ENCODE measurements around the gene MROH2B.
"Not testable (repeated sequence)": the region's sequence is repeated elsewhere in the genome, so short reads cannot be mapped to it uniquely, and the experiment has no call there.

MROH2B gene

DNA sequence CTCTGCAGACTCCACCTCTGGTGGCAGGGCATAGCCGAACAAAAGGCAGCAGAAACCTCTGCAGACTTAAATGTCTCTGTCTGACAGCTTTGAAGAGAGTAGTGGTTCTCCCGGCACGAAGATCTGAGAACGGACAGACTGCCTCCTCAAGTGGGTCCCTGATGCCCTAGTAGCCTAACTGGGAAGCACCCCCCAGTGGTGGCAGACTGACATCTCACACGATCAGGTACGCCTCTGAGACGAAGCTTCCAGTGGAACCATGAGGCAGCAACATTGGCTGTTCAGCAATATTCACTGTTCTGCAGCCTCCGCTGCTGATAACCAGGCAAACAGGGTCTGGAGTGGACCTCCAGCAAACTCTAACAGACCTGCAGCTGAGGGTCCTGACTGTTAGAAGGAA lies 48.5 kb downstream of the MROH2B start:
- not testable (repeated sequence) for DNase-seq (ENCODE audit: low read depth in 3 of 3)

DNA sequence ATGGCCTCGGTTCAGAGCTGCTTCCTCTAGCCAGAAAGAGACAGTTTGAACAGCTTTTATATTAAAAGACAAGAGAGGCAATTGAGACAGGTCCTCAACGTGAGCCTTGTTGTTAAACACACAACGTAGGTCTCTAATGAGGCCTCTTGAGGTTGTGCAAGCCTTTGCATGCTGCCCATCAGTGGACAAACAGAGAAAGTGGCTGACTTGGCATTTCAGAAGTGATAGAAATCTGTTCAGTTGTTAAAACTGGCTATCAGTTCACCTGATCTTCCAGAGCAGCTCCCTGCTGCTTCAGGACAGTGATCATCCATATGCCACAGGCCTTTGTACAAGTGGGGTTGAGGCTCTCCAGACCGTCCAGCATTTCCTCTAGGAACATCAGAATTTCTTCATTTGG lies 58.8 kb downstream of the MROH2B start:
- DNase-seq (ENCODE audit: low read depth in 3 of 3) = no peak

DNA sequence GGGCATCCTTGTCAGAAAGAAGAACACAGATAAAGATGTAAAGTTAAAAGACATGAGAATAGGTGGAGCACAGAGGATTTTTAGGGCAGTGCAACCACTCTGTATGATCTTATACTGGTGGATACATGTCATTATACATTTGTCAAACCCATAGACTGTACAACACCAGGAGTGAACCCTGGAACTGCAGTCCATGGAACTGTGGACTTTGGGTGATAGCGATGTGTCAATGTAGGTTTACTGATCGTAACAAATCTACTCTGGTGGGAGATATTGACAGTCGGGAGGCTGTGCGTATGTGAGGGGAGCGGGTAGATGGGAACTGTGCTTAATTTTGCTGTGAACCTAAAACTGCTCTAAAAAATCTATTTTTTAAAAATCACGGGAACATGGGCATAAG lies 60.6 kb downstream of the MROH2B start:
- no peak for DNase-seq (ENCODE audit: low read depth in 3 of 3)

DNA sequence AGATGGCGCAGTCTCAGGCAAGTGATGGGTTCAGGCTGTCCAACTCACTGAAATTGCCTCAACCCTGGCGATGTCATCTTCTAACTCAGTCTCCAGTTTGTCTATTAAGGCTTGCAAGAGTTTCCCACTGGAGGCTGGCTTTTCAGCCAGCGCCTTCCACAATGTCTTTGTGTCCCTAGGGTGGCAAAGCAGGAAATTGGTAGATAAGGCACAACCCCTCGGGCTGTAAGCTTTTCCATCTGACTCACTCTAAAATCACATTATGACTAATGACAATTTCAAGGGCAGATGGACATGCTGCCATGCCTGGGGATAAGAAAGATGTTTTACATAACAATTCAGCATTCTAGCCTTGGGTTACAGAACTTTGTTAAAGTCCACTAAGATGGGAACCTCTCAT lies 61.9 kb downstream of the MROH2B start:
- no peak for DNase-seq (ENCODE audit: low read depth in 3 of 3)

DNA sequence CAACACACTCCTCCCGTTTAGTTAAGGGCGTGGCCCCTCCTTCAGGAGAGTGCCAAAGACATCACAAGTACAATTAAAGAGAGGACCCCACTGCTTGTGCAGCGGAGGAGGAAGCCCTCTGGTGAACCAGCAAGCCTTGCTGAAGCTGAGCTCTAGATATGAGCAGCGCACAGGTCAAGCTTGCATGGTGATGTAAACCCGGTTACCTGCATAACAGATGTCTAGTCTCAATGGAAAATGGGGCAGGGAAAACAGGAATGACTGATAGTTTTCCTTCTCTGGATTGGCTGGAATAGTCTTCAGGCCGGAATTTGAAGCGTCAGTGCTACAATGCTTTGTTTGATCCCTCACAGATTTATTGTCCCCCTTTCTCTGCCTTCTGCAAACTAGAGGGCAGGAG lies 66.2 kb downstream of the MROH2B start:
- no peak for DNase-seq (ENCODE audit: low read depth in 3 of 3)

DNA sequence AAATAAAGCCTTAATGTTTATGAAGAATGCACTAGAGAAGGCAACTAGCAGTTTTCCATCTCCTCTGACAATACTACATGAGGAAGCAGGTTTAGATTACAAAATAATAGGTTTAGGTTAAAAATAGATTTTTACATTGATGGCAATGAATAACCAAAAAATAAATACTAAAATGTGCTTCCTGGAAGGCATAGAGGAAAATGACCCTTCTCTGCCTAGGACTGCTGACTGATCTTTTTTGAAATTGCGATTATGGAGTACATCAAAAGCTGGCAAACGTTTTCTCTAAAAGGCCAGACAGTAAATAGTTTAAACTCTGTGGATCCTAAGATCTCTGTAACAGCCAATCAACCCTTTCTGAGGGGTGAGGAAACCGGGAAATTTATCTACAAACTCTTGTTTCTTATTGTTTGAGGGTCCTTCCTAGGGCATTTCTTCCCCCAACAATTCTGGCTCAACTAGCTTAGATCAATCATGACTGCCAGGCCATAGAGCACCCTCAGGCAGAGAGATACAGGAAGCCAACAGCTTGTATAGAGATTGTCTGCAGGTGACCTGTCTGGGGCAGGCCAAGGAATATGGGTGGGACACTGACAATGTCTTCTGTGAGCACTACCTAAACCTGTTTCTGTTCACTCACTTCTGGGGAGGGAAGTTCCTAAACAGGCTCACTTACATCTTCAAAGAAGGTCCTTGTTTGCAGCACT lies 67.3 kb downstream of the MROH2B start:
- no peak for DNase-seq (ENCODE audit: low read depth in 3 of 3)

DNA sequence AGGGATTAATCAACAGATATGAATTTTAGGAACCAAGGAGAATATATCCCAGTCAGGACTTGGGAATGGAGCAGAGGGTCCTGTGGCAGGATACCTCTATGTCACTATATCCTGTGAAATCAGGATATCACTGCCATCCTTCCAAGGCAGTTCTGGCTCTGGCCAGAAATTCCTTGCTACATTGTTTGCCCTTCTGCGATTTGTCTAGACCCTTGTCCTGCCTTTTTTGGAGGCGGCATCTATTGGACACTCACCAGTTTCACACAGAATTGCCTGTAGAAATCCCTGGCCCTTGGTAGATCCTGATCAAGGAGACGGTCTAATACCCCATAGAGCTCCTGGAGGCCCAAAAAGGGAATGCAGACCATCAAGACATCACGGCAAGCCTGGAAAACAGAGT lies 71.2 kb downstream of the MROH2B start:
- DNase-seq (ENCODE audit: low read depth in 3 of 3) = no peak

DNA sequence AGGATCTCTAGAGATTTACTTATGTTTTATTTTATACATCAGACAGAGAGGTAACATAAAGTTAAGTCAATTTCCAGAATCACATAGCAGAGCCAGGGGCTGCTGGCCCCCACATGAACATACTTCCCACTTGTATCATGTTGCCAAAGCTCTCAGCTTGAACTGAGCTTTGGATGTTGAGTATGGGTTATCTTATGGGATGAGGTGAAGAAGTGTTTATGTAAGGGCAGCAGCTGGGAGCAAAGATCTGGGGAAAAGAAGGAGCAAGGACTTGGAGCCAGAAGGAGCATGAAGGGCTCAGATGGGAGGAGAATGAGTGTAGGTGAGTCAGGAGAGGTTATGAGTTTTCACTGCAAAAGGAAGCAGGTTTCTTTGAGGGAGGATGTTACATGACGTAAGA lies 72.0 kb downstream of the MROH2B start:
- no peak for DNase-seq (ENCODE audit: low read depth in 3 of 3)

DNA sequence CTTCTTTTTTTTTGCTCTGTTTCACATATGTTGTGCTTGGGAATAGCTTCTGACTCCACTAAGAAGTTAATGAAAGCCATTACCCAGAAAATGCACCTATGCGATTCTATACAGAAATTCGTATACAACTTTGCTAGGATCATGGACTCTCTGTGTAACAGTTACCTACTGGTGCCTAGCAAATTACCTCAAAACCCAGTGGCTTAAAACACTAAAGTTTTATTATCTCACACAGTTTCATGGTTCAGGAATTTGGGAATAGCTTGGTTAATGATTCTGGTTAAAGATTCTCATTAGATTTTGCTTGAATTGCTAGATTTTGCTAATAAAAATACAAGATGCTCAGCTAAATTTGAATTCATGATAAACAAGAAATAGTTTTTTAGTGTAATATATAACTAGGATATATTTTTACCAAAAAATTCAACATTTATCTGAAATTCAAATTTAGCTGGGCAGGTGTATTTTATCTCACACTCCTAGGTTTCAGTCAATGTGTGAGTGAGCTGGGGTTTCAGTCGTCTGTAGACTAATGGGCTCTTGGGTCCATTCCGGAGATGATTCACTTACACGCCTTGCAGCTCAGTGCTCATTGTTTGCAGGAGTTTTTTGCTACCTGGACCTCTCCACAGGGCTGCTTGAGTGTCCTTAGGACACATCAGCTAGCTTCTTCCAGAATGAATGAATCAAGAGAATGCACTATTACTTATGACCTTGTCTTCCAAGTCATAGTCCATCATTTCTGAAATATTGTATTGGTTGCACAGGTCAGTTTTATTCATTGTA lies 75.1 kb downstream of the MROH2B start:
- no peak for DNase-seq (ENCODE audit: low read depth in 3 of 3)

DNA sequence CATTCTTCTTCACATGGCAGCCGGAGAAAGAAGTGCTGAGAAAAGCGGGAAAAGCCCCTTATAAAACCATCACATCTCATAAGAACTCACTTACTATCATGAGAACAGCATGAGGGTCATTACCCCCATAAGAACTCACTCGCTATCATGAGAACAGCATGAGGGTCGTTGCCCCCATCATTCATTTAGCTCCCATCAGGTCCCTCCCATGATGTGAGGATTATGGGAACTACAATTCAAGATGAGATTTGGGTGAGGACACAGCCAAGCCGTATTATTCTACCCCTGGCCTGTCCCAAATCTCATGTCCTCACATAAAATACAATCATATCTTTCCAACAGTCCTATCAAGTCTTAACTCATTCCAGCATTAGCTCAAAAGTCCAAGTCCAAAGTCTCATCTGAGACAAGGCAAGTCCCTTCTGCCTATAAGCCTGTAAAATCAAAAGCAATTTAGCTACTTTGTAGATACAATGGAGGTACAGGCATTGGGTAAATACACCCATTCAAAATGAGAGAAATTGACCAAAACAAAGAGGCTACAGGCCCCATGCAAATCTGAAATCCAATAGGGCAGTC lies 79.1 kb downstream of the MROH2B start:
- no peak for DNase-seq (ENCODE audit: low read depth in 3 of 3)

DNA sequence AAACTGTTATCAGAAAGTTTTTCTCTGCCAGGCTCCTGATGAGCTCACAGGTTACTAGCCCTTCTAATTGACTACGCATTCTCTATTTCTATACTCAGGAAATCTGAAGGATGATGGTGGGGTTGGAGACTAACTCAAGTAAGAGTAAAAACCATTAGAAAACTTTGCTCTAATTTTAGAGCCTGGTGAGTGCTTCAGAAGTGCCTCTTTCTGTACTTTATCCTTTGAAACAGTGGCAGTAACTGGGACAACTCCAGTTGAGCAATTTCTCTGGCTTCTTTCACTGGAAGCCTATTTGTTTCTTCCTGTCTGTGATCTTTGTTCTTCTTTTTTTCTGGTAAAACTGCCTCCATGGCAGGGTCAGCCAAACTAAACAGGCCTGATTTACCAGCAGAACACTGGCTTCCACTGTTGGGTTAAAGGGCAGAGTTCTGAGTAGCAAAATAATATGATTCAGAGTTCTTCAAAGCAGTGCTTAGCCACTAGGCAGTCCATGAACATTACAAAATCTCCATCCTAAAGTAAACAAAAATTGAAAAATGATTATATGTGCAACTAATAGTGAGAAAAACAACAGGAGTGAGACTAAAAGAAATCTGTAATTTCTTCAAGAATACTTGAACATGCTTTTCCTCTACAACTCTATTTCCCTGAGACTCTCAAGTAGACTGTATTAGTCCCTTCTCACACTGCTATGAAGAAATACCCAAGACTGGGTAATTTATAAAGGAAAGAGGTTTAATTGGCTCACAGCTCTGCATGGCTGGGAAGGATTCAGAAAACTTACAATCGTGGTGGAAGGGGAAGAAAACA lies 79.8 kb downstream of the MROH2B start:
- no peak for DNase-seq (ENCODE audit: low read depth in 3 of 3)

DNA sequence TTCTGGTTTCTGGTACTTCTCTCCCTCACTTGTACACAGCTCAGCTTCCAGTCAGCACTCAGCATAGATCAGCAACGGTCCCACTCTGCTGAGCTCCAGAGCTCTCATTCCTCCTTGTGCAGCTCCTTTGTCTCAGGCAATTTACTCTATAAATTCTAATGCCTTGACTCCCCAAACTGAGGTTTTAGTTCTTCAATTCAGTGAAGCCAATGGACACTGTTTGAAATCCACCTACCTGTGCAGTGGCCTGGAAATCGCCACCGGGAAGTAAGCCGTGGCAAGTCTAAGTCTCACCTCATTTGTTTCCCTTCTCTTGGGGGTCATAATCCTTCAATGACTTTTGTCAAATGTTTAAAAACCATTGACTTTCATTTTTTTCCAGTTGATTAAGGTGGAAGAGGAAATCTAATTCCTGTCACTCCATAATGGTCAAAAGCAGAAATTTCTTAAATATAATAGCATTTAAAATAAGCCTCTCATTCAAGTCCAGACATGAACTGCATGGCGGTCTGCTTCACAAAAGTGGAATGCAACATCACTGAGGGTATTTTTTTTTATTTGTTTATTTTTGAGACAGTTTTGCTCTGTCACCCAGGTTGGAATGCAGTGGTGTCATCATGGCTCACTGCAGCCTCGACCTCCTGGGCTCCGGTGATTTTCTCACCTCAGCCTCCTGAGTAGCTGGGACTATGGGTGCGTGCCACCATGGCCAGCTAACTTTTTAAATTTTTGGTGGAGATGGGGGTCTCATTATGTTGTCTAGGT lies 82.2 kb downstream of the MROH2B start:
- DNase-seq (ENCODE audit: low read depth in 3 of 3) = no peak

DNA sequence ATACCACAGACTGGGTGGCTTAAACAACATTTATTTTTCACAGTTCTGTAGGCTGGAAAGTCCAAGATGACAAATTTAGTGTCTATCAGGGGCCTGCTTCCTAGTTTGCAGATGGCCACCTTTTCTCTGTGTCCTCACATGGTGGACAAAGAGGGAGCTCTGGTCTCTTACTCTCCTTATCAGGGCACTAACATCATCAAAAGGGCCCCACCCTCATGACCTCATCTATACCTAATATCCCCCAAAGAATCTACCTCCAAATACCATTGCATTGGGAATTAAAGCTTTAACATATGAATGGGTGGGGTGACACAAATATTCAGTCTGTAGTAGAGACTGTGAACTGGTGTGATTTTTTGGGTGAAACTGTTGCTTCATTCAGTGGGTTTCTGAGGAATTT lies 83.8 kb downstream of the MROH2B start:
- DNase-seq (ENCODE audit: low read depth in 3 of 3) = no peak

DNA sequence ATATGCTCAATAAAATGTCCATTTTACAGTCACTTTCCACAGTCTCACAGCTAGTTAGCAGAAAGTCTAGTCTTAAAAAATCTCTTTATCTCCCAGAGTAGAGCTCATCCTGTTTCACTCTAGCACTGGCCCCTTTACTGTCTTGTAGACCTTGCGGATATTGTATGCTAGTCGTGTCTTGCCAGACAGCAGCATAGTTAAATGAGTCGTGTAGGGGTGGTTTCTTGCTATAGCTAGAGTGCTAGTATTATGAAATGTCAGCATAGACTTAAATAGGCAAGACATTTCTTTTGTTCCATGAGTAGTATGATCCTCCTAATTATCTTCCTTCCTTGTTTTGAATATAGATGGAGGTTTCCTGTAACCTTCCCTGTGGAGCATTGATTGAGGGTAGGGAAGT lies 84.5 kb downstream of the MROH2B start:
- no peak for DNase-seq (ENCODE audit: low read depth in 3 of 3)

DNA sequence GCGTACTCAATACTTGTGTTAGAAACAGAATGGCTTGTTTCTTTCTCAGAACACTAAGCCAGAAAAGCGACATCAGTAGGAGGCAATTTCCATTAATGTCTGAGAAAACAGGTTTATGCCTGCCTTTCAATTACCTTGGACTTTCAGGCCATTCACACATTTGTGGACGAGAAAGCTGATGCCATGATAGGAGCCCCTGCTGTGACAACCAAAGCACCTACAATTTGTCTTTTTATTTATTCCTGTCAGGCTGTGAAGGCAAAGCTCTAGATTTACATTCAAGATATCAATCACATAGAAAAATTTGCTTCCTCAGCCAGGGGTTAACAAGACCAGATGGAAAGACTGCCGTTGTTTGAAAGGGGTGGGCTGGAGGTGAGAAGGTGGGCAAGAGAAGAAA lies 85.6 kb downstream of the MROH2B start:
- no peak for DNase-seq (ENCODE audit: low read depth in 3 of 3)

DNA sequence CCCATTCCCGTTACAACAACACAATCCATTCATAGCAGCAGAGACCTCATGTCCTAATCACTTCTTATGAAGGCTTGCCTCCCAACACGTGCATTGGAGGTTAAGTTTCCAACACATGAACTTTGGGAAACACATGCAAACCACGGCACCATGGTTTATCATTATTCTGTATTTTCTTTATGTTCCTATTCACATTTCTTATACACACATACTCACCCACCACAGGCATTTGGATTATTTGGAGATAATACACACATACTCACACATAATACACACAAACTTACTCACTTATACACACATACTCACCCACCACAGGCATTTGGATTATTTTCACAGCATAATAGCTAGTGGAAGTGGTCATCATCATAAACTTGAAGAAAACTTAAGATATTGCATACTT lies 86.3 kb downstream of the MROH2B start:
- no peak for DNase-seq (ENCODE audit: low read depth in 3 of 3)

DNA sequence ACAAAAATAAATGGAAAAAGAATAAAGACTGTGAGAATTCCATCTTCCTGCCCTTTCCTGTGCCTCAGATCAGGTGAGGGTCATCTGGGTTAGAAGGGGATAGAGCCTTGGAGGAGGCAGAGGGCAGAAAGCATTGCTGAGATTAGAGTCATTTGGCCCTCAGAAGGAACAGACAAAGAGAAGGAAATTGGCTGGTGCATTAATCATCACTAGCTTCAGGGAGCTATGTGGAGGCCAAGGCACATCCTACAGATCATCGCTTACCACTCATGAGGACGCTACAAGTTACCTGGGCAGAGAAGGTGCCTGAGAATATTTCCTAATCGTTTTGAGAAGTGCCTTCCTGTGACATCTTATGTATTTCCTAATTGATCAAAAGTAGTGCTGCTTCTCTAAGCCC lies 87.4 kb downstream of the MROH2B start:
- no peak for DNase-seq (ENCODE audit: low read depth in 3 of 3)

DNA sequence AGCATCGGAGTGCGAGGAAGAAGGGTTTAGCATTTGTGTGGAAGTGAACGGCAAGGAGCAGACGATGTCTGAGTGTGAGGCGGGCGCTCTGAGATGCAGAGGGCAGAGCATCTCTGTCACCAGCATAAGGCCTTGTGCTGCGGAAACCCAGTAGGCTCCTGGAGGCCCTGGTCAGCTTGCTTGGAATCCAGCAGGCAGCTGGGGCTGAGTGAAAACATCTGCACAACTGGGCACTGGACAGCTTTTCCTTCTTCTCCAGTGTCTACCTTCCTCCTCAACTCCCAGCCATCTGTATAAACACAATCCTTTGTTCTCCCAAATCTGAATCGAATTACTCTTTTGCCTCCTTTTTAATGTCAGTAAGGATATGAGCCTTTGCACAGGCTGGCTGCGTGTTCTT lies 89.7 kb downstream of the MROH2B start:
- DNase-seq (ENCODE audit: low read depth in 3 of 3) = no peak

DNA sequence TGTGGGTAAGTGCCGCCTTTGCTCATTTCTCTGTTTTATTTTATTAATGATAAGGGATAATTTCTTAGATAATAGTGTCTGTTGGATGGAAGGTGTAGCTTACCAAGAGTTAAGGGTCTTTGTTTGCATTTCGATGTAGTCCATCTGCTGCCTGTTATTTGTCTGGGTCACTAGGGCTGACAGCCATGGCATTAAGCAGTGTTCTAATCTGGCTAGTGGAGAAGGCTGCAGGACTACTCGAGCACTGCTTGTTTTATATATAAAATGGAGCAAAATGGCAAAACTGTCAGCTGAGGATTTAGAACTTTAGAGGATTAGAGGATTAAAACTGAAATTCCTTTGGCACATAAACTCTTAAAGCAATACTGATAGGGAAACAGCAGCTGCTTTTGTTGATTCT lies 94.3 kb downstream of the MROH2B start:
- DNase-seq (ENCODE audit: low read depth in 3 of 3) = no peak

DNA sequence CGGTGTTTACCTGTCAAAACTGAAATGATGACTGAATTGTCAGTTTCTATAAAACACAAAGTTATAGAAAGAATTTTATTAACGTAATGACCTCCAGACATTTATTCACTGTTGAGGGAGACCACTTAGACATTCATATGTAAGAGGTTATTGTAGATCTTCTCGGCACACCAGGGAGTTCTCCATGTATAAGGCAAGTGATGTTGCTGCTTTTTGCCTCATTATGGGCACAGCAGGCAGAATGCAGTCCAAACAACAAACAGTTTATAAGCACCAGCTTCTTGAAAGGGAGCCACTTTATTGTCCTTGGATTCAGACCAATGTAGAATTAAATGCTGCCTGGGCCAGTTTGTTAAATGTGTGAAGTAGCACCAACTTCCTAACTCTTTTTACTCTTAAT lies 95.1 kb downstream of the MROH2B start:
- no peak for DNase-seq (ENCODE audit: low read depth in 3 of 3)

DNA sequence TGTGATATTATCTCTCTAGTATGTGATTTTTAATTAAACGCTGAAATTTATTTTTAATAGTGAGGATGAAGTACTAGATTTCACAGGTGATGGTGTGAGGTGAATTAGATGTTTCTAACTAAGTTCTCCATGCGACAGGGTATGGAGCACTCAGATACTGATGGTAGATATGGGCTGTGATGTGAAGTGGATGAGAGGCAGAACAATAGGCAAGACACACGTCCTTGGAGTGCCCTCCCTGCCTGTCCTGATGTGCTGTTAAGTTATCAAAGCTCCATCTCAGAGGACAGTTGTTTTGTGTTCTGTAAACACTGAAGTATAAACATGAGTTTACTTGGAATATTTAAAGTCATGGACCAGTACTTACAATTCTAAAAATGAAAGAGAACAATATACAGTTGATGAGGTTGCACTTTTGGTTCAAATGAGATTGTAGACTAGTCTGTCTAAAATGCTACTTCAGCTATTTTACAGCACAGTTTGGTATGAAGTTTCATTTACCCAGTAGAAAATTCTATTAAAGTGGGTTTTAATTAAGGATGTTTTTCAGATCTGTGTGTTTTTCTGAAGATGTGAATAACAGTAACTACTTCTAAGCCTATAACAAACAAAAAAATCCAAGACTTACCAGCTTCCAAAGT lies 97.7 kb downstream of the MROH2B start:
- DNase-seq (ENCODE audit: low read depth in 3 of 3) = no peak

All from stimulated activated CD4-positive, alpha-beta T cell treated with anti-CD3 and anti-CD28 coated beads, TNF-alpha, amount 100 ng/mL, for 4 hours (primary cell).